DND-41 (cell line): Measurements from ENCODE around the gene PEF1.

Experiments
- ATAC-seq: fragments of 200-7000 bp; cut with Tn5 transposase; 3 replicates; pipeline ENCODE4 v1.9.1; 2021; ENCODE audit warnings: low read depth; ENCODE audit not compliant: insufficient read depth
- DNase-seq: peaks from one replicate; pipeline ENCODE4 v3.0.0-alpha.2; 2020
- H2AFZ ChIP-seq: 2 replicates; pipeline ENCODE4 v1.6.0; 2012; ENCODE audit warnings: low read depth, low read length
- H3K27ac ChIP-seq: 2 replicates; pipeline ENCODE4 v1.5.1; 2012; ENCODE audit warnings: low read length, inconsistent platforms
- H3K27me3 ChIP-seq: fragments of 200-600 bp; sonication (generic); 2 replicates; pipeline ENCODE4 v1.6.0; 2012; ENCODE audit warnings: low read length, mild to moderate bottlenecking, inconsistent platforms; ENCODE audit not compliant: insufficient read depth, poor library complexity
- H3K36me3 ChIP-seq: 2 replicates; pipeline ENCODE4 v1.5.1; 2012; ENCODE audit warnings: low read length, inconsistent platforms; ENCODE audit not compliant: insufficient read depth
- H3K4me1 ChIP-seq: 2 replicates; pipeline ENCODE4 v1.5.1; 2012; ENCODE audit warnings: mild to moderate bottlenecking, low read length; ENCODE audit not compliant: insufficient read depth
- H3K4me2 ChIP-seq: 2 replicates; pipeline ENCODE4 v1.6.0; 2012; ENCODE audit warnings: mild to moderate bottlenecking, moderate library complexity, low read length, inconsistent platforms; ENCODE audit not compliant: insufficient read depth
- H3K4me3 ChIP-seq, 2 experiments: fragments of 200-600 bp in 1 of 2; shearing (Covaris generic) in 1 of 2; 2 replicates each; pipeline ENCODE4 v1.5.1; 2012 to 2016; ENCODE audit warnings: inconsistent platforms in 2 of 2, low read length in 2 of 2, mild to moderate bottlenecking in 2 of 2, low read depth in 1 of 2, moderate library complexity in 1 of 2
- H3K79me2 ChIP-seq: 2 replicates; pipeline ENCODE4 v1.6.0; 2012; ENCODE audit warnings: low read length, inconsistent platforms; ENCODE audit not compliant: insufficient read depth
- H3K9ac ChIP-seq: 2 replicates; pipeline ENCODE4 v1.6.0; 2012; ENCODE audit warnings: low read depth, mild to moderate bottlenecking, inconsistent platforms, low read length, moderate library complexity
- H3K9me3 ChIP-seq: 2 replicates; pipeline ENCODE4 v1.5.1; 2012; ENCODE audit warnings: low read length, moderate library complexity, mild to moderate bottlenecking, inconsistent platforms; ENCODE audit not compliant: insufficient read depth, severe bottlenecking
- H4K20me1 ChIP-seq: 2 replicates; pipeline ENCODE4 v1.6.0; 2012; ENCODE audit warnings: low read length; ENCODE audit not compliant: insufficient read depth
- EZH2 ChIP-seq: IDR thresholded peaks from 3 replicates; pipeline ENCODE4 v1.6.1; 2012; ENCODE audit warnings: borderline replicate concordance, low read depth, mild to moderate bottlenecking, moderate library complexity, low read length, inconsistent platforms; ENCODE audit not compliant: severe bottlenecking
- TF ChIP-seq, protein P1 (sequence below): IDR thresholded peaks from 2 replicates; pipeline ENCODE4 v1.5.1; 2012; ENCODE audit warnings: borderline replicate concordance, low read length, moderate library complexity, mild to moderate bottlenecking; ENCODE audit not compliant: poor library complexity, severe bottlenecking; ENCODE audit errors: extremely low read depth

The PEF1 gene

DNA sequence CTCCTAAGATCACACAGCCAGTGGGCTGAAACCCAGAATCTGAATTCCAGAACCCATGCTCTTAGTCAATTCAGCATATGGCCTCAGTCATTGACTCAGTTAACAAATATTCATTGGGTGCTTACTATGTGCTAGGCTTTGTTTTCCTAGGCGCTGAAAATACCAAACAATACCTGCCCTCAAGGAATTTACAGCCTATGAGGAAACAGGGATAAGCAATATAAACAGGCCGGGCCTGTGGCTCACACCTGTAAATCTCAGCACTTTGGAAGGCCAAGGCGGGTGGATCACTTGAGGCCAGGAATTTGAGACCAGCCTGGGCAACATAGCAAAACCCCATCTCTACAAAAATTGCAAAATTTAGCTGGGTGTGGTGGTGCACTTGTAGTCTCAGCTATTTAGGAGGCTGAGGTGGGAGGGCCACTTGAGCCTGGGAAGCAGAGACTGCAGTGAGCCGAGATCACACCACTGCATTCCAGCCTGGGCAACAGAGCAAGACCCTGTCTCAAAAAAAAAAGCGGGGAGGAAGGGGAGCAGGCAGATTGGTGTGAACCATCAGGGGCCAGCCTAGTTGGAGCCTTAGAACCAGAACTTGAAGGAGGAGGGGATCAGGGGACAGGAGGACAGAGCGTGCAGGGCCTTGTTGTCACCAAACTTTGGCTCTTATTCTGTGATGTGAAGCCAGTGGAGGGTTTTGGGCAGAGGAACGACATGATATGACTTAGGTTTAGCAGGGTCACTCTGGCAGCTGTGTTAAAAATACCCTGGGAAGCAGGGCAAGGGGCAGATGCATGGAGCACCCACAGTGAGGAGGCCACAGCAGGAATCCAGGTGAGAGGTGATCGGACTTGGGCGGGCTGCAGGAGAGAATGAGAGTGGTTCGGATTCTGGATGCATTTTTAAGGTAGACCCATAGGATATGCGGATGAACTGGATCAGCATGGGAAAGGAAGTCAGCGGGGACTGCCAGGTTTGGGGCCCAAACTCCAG, 62.6 kb downstream of the PEF1 start:
- ATAC-seq, result no peak
- no peak overlapping the region for H3K4me2 ChIP-seq
- no peak overlapping the region for H3K9ac ChIP-seq
- no peaks in the 10 kb centered on the region for H3K27me3 ChIP-seq
- no peak overlapping the region for H3K27ac ChIP-seq
- no peak overlapping the region for H3K4me3 ChIP-seq
- H3K9me3 ChIP-seq, result no peaks in the 10 kb centered on the region
- H3K79me2 ChIP-seq, result no peaks in the 10 kb centered on the region
- DNase-seq, result no peak
- H4K20me1 ChIP-seq, result peaks cover 4% of the 10 kb centered on the region; the same call in 1 of the 2 replicates
- H2AFZ ChIP-seq, result no peak overlapping the region
- TF ChIP-seq, protein P1, sequence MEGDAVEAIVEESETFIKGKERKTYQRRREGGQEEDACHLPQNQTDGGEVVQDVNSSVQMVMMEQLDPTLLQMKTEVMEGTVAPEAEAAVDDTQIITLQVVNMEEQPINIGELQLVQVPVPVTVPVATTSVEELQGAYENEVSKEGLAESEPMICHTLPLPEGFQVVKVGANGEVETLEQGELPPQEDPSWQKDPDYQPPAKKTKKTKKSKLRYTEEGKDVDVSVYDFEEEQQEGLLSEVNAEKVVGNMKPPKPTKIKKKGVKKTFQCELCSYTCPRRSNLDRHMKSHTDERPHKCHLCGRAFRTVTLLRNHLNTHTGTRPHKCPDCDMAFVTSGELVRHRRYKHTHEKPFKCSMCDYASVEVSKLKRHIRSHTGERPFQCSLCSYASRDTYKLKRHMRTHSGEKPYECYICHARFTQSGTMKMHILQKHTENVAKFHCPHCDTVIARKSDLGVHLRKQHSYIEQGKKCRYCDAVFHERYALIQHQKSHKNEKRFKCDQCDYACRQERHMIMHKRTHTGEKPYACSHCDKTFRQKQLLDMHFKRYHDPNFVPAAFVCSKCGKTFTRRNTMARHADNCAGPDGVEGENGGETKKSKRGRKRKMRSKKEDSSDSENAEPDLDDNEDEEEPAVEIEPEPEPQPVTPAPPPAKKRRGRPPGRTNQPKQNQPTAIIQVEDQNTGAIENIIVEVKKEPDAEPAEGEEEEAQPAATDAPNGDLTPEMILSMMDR, result no peak
- TF ChIP-seq EZH2, result no peak
- no peaks in the 10 kb centered on the region for H3K4me1 ChIP-seq
- no peaks in the 10 kb centered on the region for H3K36me3 ChIP-seq

DNA sequence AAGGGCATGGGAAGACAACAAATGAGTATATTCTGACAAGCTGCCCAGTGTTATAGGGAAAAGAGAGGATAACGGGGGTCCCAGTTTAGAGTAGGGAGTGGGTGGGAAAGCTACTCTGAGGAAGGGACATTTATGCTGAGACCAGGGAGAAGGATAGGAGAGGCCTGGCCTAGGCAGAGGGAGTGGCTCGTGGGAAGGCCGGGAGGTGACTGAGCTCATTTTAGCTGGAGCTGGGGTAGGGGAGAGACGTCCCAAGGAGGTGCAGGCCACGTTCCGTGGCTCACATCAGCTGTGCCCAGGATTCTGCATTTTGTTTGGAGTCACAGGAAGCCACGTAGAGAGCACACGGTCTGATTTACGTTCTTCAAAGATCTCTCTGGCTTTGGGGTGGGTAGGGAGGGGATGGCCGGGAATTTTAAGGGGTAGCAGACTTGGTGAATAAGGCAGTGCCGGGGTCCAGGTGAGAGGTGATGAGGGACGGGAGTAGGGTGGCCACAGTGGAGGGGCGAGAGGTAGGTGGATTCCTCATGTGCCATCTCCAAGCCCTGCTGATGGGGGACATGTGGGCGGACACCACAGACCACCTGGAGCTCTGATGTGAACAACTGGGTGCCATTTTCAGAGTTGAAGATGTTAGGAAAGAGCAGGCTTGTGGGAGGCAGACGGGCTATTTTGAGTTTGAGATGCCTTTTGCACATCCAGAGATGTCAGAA, 63.6 kb downstream of the PEF1 start:
- no peak overlapping the region for H2AFZ ChIP-seq
- H3K79me2 ChIP-seq, result no peaks in the 10 kb centered on the region
- DNase-seq (no peak), ATAC-seq (no peak)
- no peak overlapping the region for H3K4me3 ChIP-seq
- no peaks in the 10 kb centered on the region for H3K27me3 ChIP-seq
- H3K36me3 ChIP-seq, result no peaks in the 10 kb centered on the region
- no peak overlapping the region for H3K9ac ChIP-seq
- no peaks in the 10 kb centered on the region for H3K9me3 ChIP-seq
- H3K4me2 ChIP-seq, result no peak overlapping the region
- peaks cover 4% of the 10 kb centered on the region; the same call in 1 of the 2 replicates for H4K20me1 ChIP-seq
- H3K27ac ChIP-seq, result no peak overlapping the region
- no peaks in the 10 kb centered on the region for H3K4me1 ChIP-seq
- TF ChIP-seq EZH2, result no peak
- TF ChIP-seq, protein P1, result no peak

DNA sequence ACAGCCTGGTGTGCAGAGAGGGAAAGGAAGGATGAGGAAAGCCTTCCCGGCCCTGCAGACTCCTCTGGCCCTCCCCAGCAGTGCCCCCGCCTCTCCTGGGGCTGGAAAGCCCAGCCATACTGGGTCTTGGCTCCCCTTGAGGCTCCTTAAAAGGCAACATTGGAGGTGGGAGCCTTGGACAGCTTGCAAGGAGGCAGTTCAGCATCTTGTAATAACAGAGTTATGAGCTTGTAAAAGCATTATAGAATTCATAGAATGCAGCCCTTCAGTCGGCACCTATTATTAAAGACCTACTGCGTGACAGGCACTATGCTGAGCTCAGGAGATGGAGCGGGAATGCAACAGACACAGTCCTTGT, 64.2 kb downstream of the PEF1 start:
- no peak overlapping the region for H3K4me2 ChIP-seq

More for the DNA sequence above, 64.2 kb downstream of the PEF1 start:
- Histone ChIP-seq H3K4me3 (no peak overlapping the region), H3K27ac (no peak overlapping the region), H3K36me3 (no peaks in the 10 kb centered on the region), H3K9ac (no peak overlapping the region), H4K20me1 (peaks cover 3% of the 10 kb centered on the region; the same call in 1 of the 2 replicates), H3K9me3 (no peaks in the 10 kb centered on the region), H3K27me3 (no peaks in the 10 kb centered on the region), H2AFZ (no peak overlapping the region), H3K4me1 (no peaks in the 10 kb centered on the region), H3K79me2 (no peaks in the 10 kb centered on the region)
- TF ChIP-seq EZH2, result no peak
- TF ChIP-seq, protein P1, result no peak
- no peak for ATAC-seq
- no peak for DNase-seq
